GM12878 (cell line): ENCODE data around the gene ACSL1. TPM values are rescaled to one million over a fixed set of nuclear protein-coding genes. Genes with fewer than 3 reads are reported as not detected.

Source experiments
- ATAC-seq: fragments of 200-7000 bp; cut with Tn5 transposase; 3 replicates; pipeline ENCODE4 v1.9.1; 2020; ENCODE audit warnings: mild to moderate bottlenecking, moderate library complexity
- BruUV-seq: library from RNA; stranded (reverse); fragments of 400-500 nt; replicated peaks from 2 replicates; lab custom pipeline; 2021; lab: Mats Ljungman, UMichigan
- CTCF ChIA-PET: fragments of 300-600 bp; sonication (Branson Sonifier 250); formaldehyde crosslinking; extraction: SDS; loops from one replicate; lab custom pipeline; 2021; ENCODE audit warnings: inconsistent platforms; lab: Yijun Ruan, JAX
- POLR2A ChIA-PET: fragments of 350-600 bp; formaldehyde crosslinking; extraction: SDS; loops from one replicate; lab custom pipeline; 2021; ENCODE audit warnings: inconsistent platforms; lab: Charles Lee
- RAD21 ChIA-PET: fragments of 300-600 bp; sonication (Branson Sonifier 250); formaldehyde crosslinking; loops from one replicate; lab custom pipeline; 2023; ENCODE audit warnings: antibody characterized with exemption; ENCODE audit not compliant: unreplicated experiment; lab: Charles Lee
- SMC1A ChIA-PET: fragments of 300-600 bp; sonication (Branson Sonifier 250); formaldehyde crosslinking; loops from one replicate; lab custom pipeline; 2023; ENCODE audit not compliant: unreplicated experiment, uncharacterized antibody; lab: Charles Lee
- DNase-seq: peaks from one replicate; pipeline ENCODE4 v3.0.0-alpha.2; 2011; ENCODE audit warnings: low read depth, low spot score
- FAIRE-seq: peaks from 3 replicates; lab custom pipeline; 2011; peaks lifted over from hg19 to GRCh38; lab: Jason Lieb, UNC
- H2AFZ ChIP-seq: 2 replicates; pipeline ENCODE4 v1.6.0; 2011; ENCODE audit warnings: low read depth, low read length, control low read depth; ENCODE audit not compliant: control insufficient read depth
- H3K27ac ChIP-seq: 2 replicates; pipeline ENCODE4 v1.5.1; 2011; ENCODE audit warnings: control low read depth; ENCODE audit not compliant: control insufficient read depth, insufficient read depth
- H3K27me3 ChIP-seq, 2 experiments: replicated peaks in 1 of 2; 2 replicates each; pipeline versions ENCODE4 v1.6.0 to v1.6.1; 2011; ENCODE audit warnings: low read length in 1 of 2; ENCODE audit not compliant: control insufficient read depth in 2 of 2, insufficient read depth in 2 of 2
- H3K36me3 ChIP-seq, 2 experiments: 2 replicates each; pipeline ENCODE4 v1.5.1; 2011; ENCODE audit warnings: low read length in 1 of 2; ENCODE audit not compliant: control insufficient read depth in 2 of 2, insufficient read depth in 2 of 2
- H3K4me1 ChIP-seq: 2 replicates; pipeline ENCODE4 v1.6.1; 2011; ENCODE audit warnings: mild to moderate bottlenecking, low read length, moderate library complexity, mixed read lengths; ENCODE audit not compliant: control insufficient read depth, insufficient read depth
- H3K4me2 ChIP-seq: 2 replicates; pipeline ENCODE4 v1.6.0; 2011; ENCODE audit warnings: control low read depth; ENCODE audit not compliant: control insufficient read depth, insufficient read depth
- H3K4me3 ChIP-seq: fragments of 200-600 bp; sonication (generic); 2 replicates; pipeline ENCODE4 v1.5.1; 2016
- H3K79me2 ChIP-seq: 2 replicates; pipeline ENCODE4 v1.6.0; 2011; ENCODE audit warnings: low read length; ENCODE audit not compliant: control insufficient read depth, insufficient read depth
- H3K9ac ChIP-seq: 2 replicates; pipeline ENCODE4 v1.8.0; 2011; ENCODE audit warnings: low read length, control low read depth, mixed read lengths; ENCODE audit not compliant: control insufficient read depth, insufficient read depth
- H3K9me3 ChIP-seq: replicated peaks from 3 replicates; pipeline ENCODE4 v1.5.1; 2011; ENCODE audit warnings: mild to moderate bottlenecking, low read length; ENCODE audit not compliant: control insufficient read depth, insufficient read depth
- H4K20me1 ChIP-seq: 2 replicates; pipeline ENCODE4 v1.6.0; 2011; ENCODE audit not compliant: control insufficient read depth, insufficient read depth
- EGR1 ChIP-seq, 2 experiments: IDR thresholded peaks; 1 replicate in 1 of 2; 2 replicates in 1 of 2; pipeline ENCODE4 v1.6.1; 2011 to 2012; ENCODE audit warnings: low read depth in 2 of 2, low read length in 2 of 2, borderline replicate concordance in 1 of 2, mild to moderate bottlenecking in 1 of 2, moderate library complexity in 1 of 2
- GATAD2B ChIP-seq: fragments of 450-650 bp; conservative IDR thresholded peaks from 2 replicates; pipeline ENCODE4 v1.6.1; 2017; ENCODE audit warnings: low read depth, mild to moderate bottlenecking, moderate library complexity
- NFYA ChIP-seq: IDR thresholded peaks from 2 replicates; pipeline ENCODE4 v1.6.1; 2011; ENCODE audit warnings: low read depth, mild to moderate bottlenecking, low read length, improper control_type of control experiment, borderline replicate concordance
- ZBED1 ChIP-seq: IDR thresholded peaks from 2 replicates; pipeline ENCODE4 v1.6.1; 2016; ENCODE audit warnings: borderline replicate concordance
- ZBTB33 ChIP-seq: fragments of 450-650 bp; IDR thresholded peaks from 2 replicates; pipeline ENCODE4 v1.6.1; 2017; ENCODE audit warnings: mild to moderate bottlenecking
- WGBS: methylation state at CpG from one replicate; pipeline ENCODE4 v1.1.6; 2016; ENCODE audit warnings: low lambda C conversion rate; ENCODE audit not compliant: insufficient replicate concordance, insufficient coverage; ENCODE audit errors: missing lambda C conversion rate; 5-methylcytosine and 5-hydroxymethylcytosine counted together
- in situ Hi-C: fragments of 300-500 bp; cut with MboI; formaldehyde crosslinking; loops from 9 replicates; pipeline ENCODE4 v1.14.3; 2018; ENCODE audit warnings: mixed read lengths
- intact Hi-C: fragments of 100-400 bp; cut with micrococcal nuclease; formaldehyde crosslinking; loops from one replicate; pipeline ENCODE4 v1.14.2; 2022; ENCODE audit not compliant: unreplicated experiment
- polyA plus RNA-seq, 11 experiments: library from polyadenylated mRNA; depleted of rRNA in 4 of 11; unstranded in 6 of 11; stranded (reverse) in 5 of 11; fragments of >200 nt; fragmentation: Nextera tagmentation in 4 of 11; fragmentation: Illumina TruSeq in 1 of 11; extraction: Ambion mirVana in 4 of 11; extraction: Trizol in 1 of 11; gene quantifications; 1 replicate in 1 of 11; 2 replicates in 10 of 11; pipeline versions ENCODE4 v1.2.1 to v1.2.3, GENCODE V29; 2011 to 2016; ENCODE audit warnings: inconsistent platforms in 2 of 11, missing spikeins in 2 of 11, low read depth in 1 of 11
- total RNA-seq, 4 experiments: library from RNA; depleted of rRNA in 3 of 4; stranded (reverse); fragments of >200 nt in 3 of 4; fragmentation: Illumina TruSeq in 1 of 4; extraction: Trizol in 1 of 4; gene quantifications; 2 replicates each; pipeline versions ENCODE4 v1.2.1 to v1.2.3, GENCODE V29; 2013 to 2021

Gene ACSL1
- total and polyA plus RNA-seq, 10 of the 15 experiments (the other 5 are each of a cell fraction or from before 2014, with no cell fraction given): 30.7 to 68.1 (median 58.7) TPM

GRCh38 chr4:184850018-184850417 is 24.2 kb upstream of the ACSL1 start:
- peak overlapping the region; percentile 31; the same call in 1 of the 2 replicates for H3K4me3 ChIP-seq
- no peaks in the 10 kb centered on the region for H3K9me3 ChIP-seq
- BruUV-seq: TSS peak; percentile 70
- no peak for ATAC-seq
- POLR2A ChIA-PET: interaction anchor here (0.6 to 3.7 kb wide), 6 partner anchors 10 to 411 kb away, joined by 3 to 24 read pairs (median 8); no protein-coding TSS in a partner anchor
- CTCF ChIA-PET: interaction anchor here (0.9 to 3.4 kb wide), 6 partner anchors 10 to 104 kb away, joined by 3 to 21 read pairs (median 6); no protein-coding TSS in a partner anchor
- H3K36me3 ChIP-seq: no peaks in the 10 kb centered on the region
- TF ChIP-seq ZBED1 (no peak), NFYA (no peak), GATAD2B (no peak), EGR1 (IDR thresholded peaks at IDR 0.05; ENCODE audit: borderline replicate concordance in 1 of 2, low read depth in 2 of 2, low read length in 2 of 2) (no peak), ZBTB33 (no peak)
- DNase-seq: no peak
- SMC1A ChIA-PET: interaction anchor here (0.7 to 4.9 kb wide), 12 partner anchors 9 to 134 kb away, joined by 3 to 35 read pairs (median 11); no protein-coding TSS in a partner anchor
- peak overlapping the region; percentile 88 for H3K4me2 ChIP-seq
- RAD21 ChIA-PET: interaction anchor here (0.6 to 5.0 kb wide), 12 partner anchors 10 to 502 kb away, joined by 3 to 47 read pairs (median 8); partner anchors contain the start of genes ACSL1 and CENPU
- in situ Hi-C loops (no loop called here), intact Hi-C loops (loop anchor here (1.0 to 10.0 kb wide), 2 partner anchors 25 to 565 kb away; partner anchors contain the start of gene ACSL1)
- H3K4me1 ChIP-seq: peaks cover 56% of the 10 kb centered on the region
- no peak for FAIRE-seq
- H3K9ac ChIP-seq: no peak overlapping the region
- peak overlapping the region; percentile 56 for H2AFZ ChIP-seq
- peak overlapping the region; percentile 62 for H3K27ac ChIP-seq
- H3K79me2 ChIP-seq: no peaks in the 10 kb centered on the region
- H4K20me1 ChIP-seq: no peaks in the 10 kb centered on the region
- 20% methylated on average over 3 of the region's 3 CpGs for WGBS
- no peaks in the 10 kb centered on the region for H3K27me3 ChIP-seq
